NCI-H774 (cell line): ENCODE results near the gene SETD1B.
A peak's percentile ranks its signal among the peaks of the same experiment; 100 is the strongest.

ENCODE experiments used
- DNase-seq: peaks from one replicate; lab custom pipeline; 2025; lab: John Stamatoyannopoulos, UW

SETD1B gene

GRCh38 chr12:121807642-121808347, 4.0 kb downstream of the SETD1B start:
- no peak for DNase-seq

- DNase-seq, result no peak
Measured at GRCh38 chr12:121808623-121809022, 4.8 kb downstream of the SETD1B start.

DNA sequence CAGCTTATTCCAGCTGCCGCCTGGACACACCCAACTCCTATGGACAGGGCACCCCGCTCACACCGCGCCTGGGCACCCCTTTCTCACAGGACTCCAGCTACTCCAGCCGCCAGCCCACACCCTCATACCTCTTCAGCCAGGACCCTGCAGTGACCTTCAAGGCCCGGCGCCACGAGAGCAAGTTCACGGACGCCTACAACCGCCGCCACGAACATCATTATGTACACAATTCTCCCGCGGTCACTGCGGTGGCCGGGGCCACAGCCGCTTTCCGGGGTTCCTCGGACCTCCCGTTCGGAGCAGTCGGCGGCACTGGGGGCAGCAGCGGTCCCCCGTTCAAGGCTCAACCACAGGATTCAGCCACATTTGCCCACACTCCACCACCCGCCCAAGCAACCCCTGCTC, 5.9 kb downstream of the SETD1B start:
- no peak for DNase-seq

DNA sequence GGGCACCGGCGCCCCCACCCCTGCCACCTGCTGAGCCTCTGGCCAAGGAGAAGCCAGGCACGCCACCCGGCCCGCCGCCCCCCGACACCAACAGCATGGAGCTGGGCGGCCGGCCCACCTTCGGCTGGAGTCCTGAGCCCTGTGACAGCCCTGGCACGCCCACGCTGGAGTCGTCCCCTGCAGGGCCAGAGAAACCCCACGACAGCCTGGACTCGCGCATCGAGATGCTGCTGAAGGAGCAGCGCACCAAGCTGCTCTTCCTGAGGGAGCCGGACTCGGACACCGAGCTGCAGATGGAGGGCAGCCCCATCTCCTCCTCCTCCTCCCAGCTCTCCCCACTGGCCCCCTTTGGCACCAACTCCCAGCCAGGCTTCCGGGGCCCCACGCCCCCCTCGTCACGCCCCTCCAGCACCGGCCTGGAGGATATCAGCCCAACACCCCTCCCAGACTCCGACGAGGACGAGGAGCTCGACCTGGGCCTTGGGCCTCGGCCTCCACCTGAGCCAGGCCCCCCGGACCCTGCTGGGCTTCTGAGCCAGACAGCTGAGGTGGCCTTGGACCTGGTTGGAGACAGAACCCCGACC, 6.5 kb downstream of the SETD1B start:
- no peak for DNase-seq

DNA sequence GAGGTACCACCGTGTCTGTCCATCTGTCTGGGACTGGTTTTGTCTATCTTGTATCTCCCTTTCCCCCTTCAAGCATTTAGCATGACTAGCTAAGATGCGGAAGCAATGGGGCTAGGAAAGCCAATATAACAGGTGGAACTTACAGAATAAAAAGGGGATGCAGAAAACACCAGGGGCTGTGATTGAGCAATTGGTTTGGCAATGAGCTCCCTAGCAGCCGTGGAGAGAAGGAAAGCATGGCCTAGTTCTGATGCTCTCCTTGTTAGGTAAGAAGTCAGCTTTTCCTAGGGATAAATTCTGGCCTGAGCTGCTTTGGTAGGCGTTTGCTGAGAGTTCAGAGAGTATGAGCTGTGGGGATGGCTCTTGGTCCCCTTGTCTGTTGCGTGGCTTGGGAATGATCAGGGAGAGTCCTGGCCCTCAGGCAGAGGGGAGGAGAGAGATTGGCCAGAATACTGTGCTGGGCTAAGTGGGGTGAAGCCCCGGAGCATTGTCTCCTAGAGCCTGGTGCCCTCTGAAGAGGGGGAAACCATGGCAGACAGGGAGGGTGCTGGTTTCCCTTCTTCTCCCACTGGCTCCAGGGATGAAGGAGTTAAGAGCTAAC, 7.1 kb downstream of the SETD1B start:
- DNase-seq, result no peak

- peak; percentile 56 for DNase-seq
Measured at GRCh38 chr12:121811434-121812319, 7.9 kb downstream of the SETD1B start.

DNA sequence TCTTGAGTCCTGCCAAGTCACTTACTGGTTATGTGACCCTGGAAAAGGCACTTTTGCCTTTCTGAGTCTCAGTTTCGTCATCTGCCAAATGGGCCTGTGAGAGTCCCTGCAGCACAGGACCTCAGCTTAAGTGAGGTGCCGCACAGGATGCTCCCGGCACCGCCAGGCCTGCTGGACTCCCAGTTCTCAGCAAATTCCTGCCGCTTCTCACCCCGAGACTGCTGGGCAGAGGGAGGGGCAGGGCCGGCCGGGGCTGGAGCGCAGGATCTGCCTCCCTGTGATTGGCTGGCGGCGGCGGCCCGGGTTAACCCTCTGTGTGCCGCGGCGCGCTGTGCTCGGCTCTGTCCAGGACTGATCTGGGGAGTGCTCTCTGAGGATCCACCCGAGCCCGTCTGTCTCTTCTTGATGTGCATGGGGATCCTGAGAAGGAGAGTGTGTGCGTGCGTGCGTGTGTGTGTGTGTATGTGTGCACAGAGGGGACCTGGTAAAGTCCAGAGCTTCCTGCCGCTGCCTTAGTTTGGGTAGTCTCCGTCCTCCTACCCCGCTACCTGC, 8.6 kb downstream of the SETD1B start:
- peak; percentile 62 for DNase-seq

GRCh38 chr12:121812921-121813896, 9.4 kb downstream of the SETD1B start:
- peak; percentile 7 for DNase-seq

DNA sequence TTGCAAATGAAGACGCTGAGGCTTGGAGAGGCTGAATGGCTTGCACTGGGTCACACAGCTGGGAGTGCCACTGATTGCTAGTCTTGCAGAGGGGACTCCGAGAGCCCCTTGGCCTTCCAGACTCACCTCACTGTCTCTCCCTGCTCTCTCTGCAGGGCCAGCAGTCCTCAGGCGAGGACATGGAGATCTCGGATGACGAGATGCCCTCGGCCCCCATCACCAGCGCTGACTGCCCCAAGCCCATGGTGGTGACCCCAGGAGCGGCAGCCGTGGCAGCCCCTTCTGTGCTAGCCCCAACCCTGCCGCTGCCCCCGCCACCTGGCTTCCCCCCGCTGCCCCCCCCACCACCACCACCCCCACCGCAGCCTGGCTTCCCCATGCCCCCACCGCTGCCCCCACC, 10.1 kb downstream of the SETD1B start:
- no peak for DNase-seq

DNA sequence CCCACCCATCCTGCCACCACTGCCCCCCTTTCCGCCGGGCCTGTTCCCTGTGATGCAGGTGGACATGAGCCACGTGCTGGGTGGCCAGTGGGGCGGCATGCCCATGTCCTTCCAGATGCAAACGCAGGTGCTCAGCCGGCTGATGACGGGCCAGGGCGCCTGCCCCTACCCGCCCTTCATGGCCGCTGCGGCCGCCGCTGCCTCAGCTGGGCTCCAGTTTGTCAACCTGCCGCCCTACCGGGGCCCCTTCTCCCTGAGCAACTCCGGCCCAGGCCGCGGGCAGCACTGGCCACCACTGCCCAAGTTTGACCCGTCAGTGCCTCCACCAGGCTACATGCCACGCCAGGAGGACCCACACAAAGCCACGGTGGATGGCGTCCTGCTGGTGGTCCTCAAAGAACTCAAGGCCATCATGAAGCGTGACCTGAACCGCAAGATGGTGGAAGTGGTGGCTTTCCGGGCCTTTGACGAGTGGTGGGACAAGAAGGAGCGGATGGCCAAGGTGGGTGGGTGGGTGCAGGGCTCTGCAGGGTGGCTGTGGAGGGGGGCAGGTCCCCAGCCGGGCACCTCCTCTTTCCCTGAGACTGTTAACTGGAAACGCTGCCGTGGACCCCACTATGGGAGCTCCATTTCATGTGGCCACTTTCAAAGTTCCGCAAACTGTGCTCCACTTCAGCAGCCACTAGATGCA, 10.8 kb downstream of the SETD1B start:
- no peak for DNase-seq

GRCh38 chr12:121815263-121815662, 11.5 kb downstream of the SETD1B start:
- no peak for DNase-seq

DNA sequence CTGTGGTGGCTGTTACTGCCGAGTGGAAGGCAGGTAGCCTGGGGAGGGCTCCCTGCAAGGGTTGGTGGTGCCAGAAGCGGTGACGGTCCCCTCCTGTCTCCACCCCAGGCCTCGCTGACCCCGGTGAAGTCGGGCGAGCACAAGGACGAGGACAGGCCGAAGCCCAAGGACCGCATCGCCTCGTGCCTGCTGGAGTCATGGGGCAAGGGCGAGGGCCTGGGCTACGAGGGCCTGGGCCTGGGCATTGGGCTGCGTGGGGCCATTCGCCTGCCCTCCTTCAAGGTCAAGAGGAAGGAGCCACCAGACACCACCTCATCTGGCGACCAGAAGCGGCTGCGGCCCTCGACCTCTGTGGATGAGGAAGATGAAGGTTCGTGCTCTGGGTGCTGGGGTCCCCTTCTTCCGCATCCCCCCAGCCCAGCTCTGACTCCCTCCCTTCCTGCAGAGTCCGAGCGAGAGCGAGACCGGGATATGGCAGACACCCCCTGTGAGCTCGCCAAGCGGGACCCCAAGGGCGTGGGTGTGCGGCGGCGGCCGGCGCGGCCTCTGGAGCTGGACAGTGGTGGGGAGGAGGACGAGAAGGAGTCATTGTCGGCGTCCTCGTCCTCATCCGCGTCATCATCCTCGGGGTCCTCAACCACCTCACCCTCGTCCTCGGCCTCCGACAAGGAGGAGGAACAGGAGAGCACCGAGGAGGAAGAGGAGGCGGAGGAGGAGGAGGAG, 13.3 kb downstream of the SETD1B start:
- DNase-seq, result no peak

- no peak for DNase-seq
Measured at GRCh38 chr12:121817648-121818043, 13.8 kb downstream of the SETD1B start.

DNA sequence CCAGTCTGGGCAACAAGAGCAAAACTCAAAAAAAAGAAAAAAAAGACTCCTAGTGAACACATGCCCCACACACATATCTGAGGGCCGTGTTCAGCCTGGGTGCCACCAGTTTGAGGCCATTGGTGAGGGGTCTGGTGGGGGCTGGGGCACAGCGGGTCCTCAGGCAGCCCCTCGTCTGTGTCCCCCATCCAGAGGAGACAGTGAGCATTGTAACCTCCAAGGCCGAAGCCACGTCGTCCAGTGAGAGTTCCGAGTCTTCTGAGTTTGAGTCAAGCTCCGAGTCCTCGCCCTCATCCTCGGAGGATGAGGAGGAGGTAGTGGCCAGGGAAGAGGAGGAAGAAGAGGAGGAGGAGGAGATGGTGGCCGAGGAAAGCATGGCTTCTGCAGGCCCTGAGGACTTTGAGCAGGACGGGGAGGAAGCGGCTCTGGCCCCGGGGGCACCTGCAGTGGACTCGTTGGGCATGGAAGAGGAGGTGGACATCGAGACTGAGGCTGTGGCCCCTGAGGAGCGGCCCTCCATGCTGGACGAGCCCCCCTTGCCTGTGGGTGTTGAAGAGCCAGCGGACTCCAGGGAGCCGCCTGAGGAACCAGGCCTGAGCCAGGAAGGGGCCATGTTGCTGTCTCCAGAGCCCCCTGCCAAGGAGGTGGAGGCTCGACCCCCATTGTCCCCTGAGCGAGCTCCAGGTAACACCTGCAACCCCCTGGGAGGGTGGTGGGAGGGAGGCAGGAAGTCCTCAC, 15.6 kb downstream of the SETD1B start:
- no peak for DNase-seq

- DNase-seq, result no peak
Measured at GRCh38 chr12:121820056-121820455, 16.2 kb downstream of the SETD1B start.

- no peak for DNase-seq
Measured at GRCh38 chr12:121822393-121823100, 18.7 kb downstream of the SETD1B start.

GRCh38 chr12:121823101-121823726, 19.4 kb downstream of the SETD1B start:
- DNase-seq, result no peak

- no peak for DNase-seq
Measured at GRCh38 chr12:121823727-121824115, 19.9 kb downstream of the SETD1B start.
